HG03196 (cell line): ENCODE data around the gene IL4.
"Not testable (repeated sequence)": the region's sequence is repeated elsewhere in the genome, so short reads cannot be mapped to it uniquely, and the experiment has no call there.

ENCODE experiments used
- ATAC-seq: cut with Tn5 transposase; IDR thresholded peaks from one replicate; pipeline ENCODE4 v1.9.1; 2021; ENCODE audit not compliant: unreplicated experiment

The IL4 gene

GRCh38 chr5:132673939-132674630, at the start of gene IL4:
IL4 (plus strand) TSS chr5:132673989; CDS start chr5:132674051, 62 bp downstream.
- no peak for ATAC-seq

- no peak for ATAC-seq
Observed at GRCh38 chr5:132627470-132627869, 46.3 kb upstream of the IL4 start.

- no peak for ATAC-seq
Observed at GRCh38 chr5:132628814-132629213, 45.0 kb upstream of the IL4 start.

- ATAC-seq: peak; percentile 46
Observed at GRCh38 chr5:132629230-132629944, 44.4 kb upstream of the IL4 start.

GRCh38 chr5:132633587-132633986, 40.2 kb upstream of the IL4 start:
- not testable (repeated sequence) for ATAC-seq

- no peak for ATAC-seq
Observed at GRCh38 chr5:132635873-132636272, 37.9 kb upstream of the IL4 start.

- no peak for ATAC-seq
Observed at GRCh38 chr5:132637241-132637640, 36.5 kb upstream of the IL4 start.

GRCh38 chr5:132639706-132640130, 34.1 kb upstream of the IL4 start:
- ATAC-seq: peak; percentile 61

GRCh38 chr5:132640613-132641012, 33.2 kb upstream of the IL4 start:
- no peak for ATAC-seq

- ATAC-seq: peak; percentile 40
Observed at GRCh38 chr5:132641241-132641723, 32.5 kb upstream of the IL4 start.

- ATAC-seq: no peak
Observed at GRCh38 chr5:132641841-132642240, 31.9 kb upstream of the IL4 start.

- ATAC-seq: no peak
Observed at GRCh38 chr5:132644177-132644576, 29.6 kb upstream of the IL4 start.

GRCh38 chr5:132646583-132647266, 27.1 kb upstream of the IL4 start:
- ATAC-seq: no peak

GRCh38 chr5:132647473-132647872, 26.3 kb upstream of the IL4 start:
- no peak for ATAC-seq

GRCh38 chr5:132648355-132648754, 25.4 kb upstream of the IL4 start:
- ATAC-seq: no peak

- no peak for ATAC-seq
Observed at GRCh38 chr5:132651838-132652469, 21.8 kb upstream of the IL4 start.

GRCh38 chr5:132653716-132654115, 20.1 kb upstream of the IL4 start:
- ATAC-seq: no peak

- ATAC-seq: no peak
Observed at GRCh38 chr5:132655821-132656773, 17.7 kb upstream of the IL4 start.

GRCh38 chr5:132656774-132657355, 16.9 kb upstream of the IL4 start:
- ATAC-seq: no peak
